Liver (tissue), 3 donors: ENCODE measurements around the gene ACTRT2.

ENCODE experiments used
- EGR1 ChIP-seq, 2 donors: IDR thresholded peaks; 2 replicates each; pipeline ENCODE4 v1.6.1; 2016 to 2018; ENCODE audit warnings: antibody characterized with exemption in 2 of 2, low read depth in 2 of 2
- HNF4A ChIP-seq, 2 donors: conservative IDR thresholded peaks; 2 replicates each; pipeline ENCODE4 v1.6.1; 2016; ENCODE audit warnings: antibody characterized with exemption in 2 of 2, mild to moderate bottlenecking in 2 of 2
- REST ChIP-seq: IDR thresholded peaks from 2 replicates; pipeline ENCODE4 v1.6.1; 2016; ENCODE audit warnings: antibody characterized with exemption, mild to moderate bottlenecking
- RXRA ChIP-seq, 2 donors: IDR thresholded peaks; 2 replicates each; pipeline ENCODE4 v1.6.1; 2017 to 2018; ENCODE audit warnings: antibody characterized with exemption in 2 of 2, mild to moderate bottlenecking in 1 of 2
- YY1 ChIP-seq: IDR thresholded peaks from 2 replicates; pipeline ENCODE4 v1.6.1; 2016; ENCODE audit warnings: antibody characterized with exemption, mild to moderate bottlenecking
- TF ChIP-seq, protein P1 (sequence below): fragments of 150-350 bp; IDR thresholded peaks from 2 replicates; pipeline ENCODE4 v1.5.1; 2017; ENCODE audit warnings: improper control_type of control experiment, low read depth, low read length; ENCODE audit not compliant: missing input control
- TF ChIP-seq, protein P2 (sequence below): IDR thresholded peaks from 2 replicates; pipeline ENCODE4 v1.6.1; 2016; ENCODE audit warnings: antibody characterized with exemption
- donor health status: healthy.
- donor health status: healthy.

DNA sequence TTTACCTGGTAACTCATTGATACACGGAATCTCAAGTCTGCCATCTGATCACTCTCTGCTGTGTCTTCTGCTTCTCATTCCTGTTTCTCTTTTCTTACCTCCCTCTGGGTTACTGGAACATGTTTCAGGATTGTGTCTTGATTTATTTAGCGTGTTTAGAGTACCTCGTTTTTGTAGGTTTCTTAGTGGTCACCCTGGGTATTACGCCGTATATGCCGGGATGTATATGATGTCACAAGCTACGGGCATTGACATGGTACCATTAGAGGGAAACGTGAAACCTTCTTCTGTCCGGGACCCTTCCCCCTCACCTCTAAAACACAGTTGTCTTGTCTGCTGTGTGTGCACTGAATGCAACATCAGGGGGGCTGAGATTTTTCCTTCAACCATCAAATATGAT is 2.8 kb downstream of the ACTRT2 start:
- TF ChIP-seq, protein P1, sequence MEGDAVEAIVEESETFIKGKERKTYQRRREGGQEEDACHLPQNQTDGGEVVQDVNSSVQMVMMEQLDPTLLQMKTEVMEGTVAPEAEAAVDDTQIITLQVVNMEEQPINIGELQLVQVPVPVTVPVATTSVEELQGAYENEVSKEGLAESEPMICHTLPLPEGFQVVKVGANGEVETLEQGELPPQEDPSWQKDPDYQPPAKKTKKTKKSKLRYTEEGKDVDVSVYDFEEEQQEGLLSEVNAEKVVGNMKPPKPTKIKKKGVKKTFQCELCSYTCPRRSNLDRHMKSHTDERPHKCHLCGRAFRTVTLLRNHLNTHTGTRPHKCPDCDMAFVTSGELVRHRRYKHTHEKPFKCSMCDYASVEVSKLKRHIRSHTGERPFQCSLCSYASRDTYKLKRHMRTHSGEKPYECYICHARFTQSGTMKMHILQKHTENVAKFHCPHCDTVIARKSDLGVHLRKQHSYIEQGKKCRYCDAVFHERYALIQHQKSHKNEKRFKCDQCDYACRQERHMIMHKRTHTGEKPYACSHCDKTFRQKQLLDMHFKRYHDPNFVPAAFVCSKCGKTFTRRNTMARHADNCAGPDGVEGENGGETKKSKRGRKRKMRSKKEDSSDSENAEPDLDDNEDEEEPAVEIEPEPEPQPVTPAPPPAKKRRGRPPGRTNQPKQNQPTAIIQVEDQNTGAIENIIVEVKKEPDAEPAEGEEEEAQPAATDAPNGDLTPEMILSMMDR: no peak
- TF ChIP-seq YY1 (no peak), EGR1 (IDR thresholded peaks at IDR 0.05; ENCODE audit: low read depth in 2 of 2) (no peak), RXRA (IDR thresholded peaks at IDR 0.05) (no peak), REST (no peak), HNF4A (conservative IDR thresholded peaks at IDR 0.05) (no peak)
- TF ChIP-seq, protein P2, sequence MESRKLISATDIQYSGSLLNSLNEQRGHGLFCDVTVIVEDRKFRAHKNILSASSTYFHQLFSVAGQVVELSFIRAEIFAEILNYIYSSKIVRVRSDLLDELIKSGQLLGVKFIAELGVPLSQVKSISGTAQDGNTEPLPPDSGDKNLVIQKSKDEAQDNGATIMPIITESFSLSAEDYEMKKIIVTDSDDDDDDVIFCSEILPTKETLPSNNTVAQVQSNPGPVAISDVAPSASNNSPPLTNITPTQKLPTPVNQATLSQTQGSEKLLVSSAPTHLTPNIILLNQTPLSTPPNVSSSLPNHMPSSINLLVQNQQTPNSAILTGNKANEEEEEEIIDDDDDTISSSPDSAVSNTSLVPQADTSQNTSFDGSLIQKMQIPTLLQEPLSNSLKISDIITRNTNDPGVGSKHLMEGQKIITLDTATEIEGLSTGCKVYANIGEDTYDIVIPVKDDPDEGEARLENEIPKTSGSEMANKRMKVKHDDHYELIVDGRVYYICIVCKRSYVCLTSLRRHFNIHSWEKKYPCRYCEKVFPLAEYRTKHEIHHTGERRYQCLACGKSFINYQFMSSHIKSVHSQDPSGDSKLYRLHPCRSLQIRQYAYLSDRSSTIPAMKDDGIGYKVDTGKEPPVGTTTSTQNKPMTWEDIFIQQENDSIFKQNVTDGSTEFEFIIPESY: no peak
